Gastroesophageal sphincter (tissue), 4 donors: ENCODE data around the gene RETREG1. TPM values are rescaled to one million over a fixed set of nuclear protein-coding genes. Genes with fewer than 3 reads are reported as not detected.

ENCODE experiments used
- ATAC-seq: fragments of 150-250 bp; one replicate; pipeline ENCODE4 v1.9.1; 2016; ENCODE audit warnings: mild to moderate bottlenecking, moderate library complexity
- H3K27ac ChIP-seq, 4 donors: fragments of 200-600 bp; sonication (generic) in 3 of 4; 1 replicate in 3 of 4; 2 replicates in 1 of 4; pipeline ENCODE4 v1.5.1; 2016 to 2019
- H3K27me3 ChIP-seq: fragments of 200-600 bp; sonication (generic); one replicate; pipeline ENCODE4 v1.5.1; 2019
- H3K36me3 ChIP-seq, 2 donors: fragments of 200-600 bp; sonication (generic); one replicate each; pipeline ENCODE4 v1.5.1; 2019; ENCODE audit warnings: control low read depth in 1 of 2
- H3K4me1 ChIP-seq, 3 donors: fragments of 200-600 bp; sonication (generic); 1 replicate in 2 of 3; 2 replicates in 1 of 3; pipeline ENCODE4 v1.5.1; 2016 to 2019; ENCODE audit warnings: control low read depth in 2 of 3
- H3K4me3 ChIP-seq, 2 donors: fragments of 200-600 bp; sonication (generic); one replicate each; pipeline ENCODE4 v1.5.1; 2019; ENCODE audit warnings: mild to moderate bottlenecking in 1 of 2, moderate library complexity in 1 of 2
- H3K9me3 ChIP-seq, 3 donors: fragments of 200-600 bp; sonication (generic); one replicate each; pipeline ENCODE4 v1.5.1; 2017 to 2019; ENCODE audit warnings: control low read depth in 2 of 3
- CTCF ChIP-seq, 4 experiments: fragments of 200-600 bp in 2 of 4; fragments of 450-650 bp in 2 of 4; sonication (generic) in 1 of 4; IDR thresholded peaks; one replicate each; pipeline ENCODE4 v1.5.1; 2017 to 2019; ENCODE audit warnings: antibody characterized with exemption in 4 of 4, mild to moderate bottlenecking in 2 of 4, moderate library complexity in 2 of 4
- EP300 ChIP-seq: sonication (generic); formaldehyde crosslinking; IDR thresholded peaks from one replicate; pipeline ENCODE4 v1.6.1; 2017; ENCODE audit warnings: antibody characterized with exemption, mild to moderate bottlenecking
- POLR2A ChIP-seq, 2 donors: fragments of 450-650 bp; IDR thresholded peaks; one replicate each; pipeline ENCODE4 v1.6.1; 2017; ENCODE audit warnings: antibody characterized with exemption in 2 of 2, mild to moderate bottlenecking in 2 of 2, moderate library complexity in 1 of 2
- POLR2AphosphoS5 ChIP-seq: sonication (generic); formaldehyde crosslinking; IDR thresholded peaks from one replicate; pipeline ENCODE4 v1.6.1; 2017; ENCODE audit warnings: antibody characterized with exemption
- WGBS, 2 donors: methylation state at CpG; one replicate each; pipeline ENCODE4 v1.1.5; 2018; ENCODE audit warnings: low coverage in 1 of 2; 5-methylcytosine and 5-hydroxymethylcytosine counted together
- total RNA-seq, 4 donors: library from RNA; depleted of rRNA; stranded (reverse); fragments of >200 nt; gene quantifications; one replicate each; pipeline ENCODE4 v1.1.0, GENCODE V29; 2016

Gene RETREG1
- total RNA-seq, 4 donors from 2014 or later, result 7.3 to 21.3 (median 15.7) TPM

GRCh38 chr5:16625096-16625495, 8.3 kb upstream of the RETREG1 start:
- Histone ChIP-seq H3K27me3 (no peaks in the 10 kb centered on the region), H3K27ac (no peak overlapping the region), H3K4me1 (no peaks in the 10 kb centered on the region), H3K4me3 (no peak overlapping the region), H3K36me3 (no peaks in the 10 kb centered on the region), H3K9me3 (no peaks in the 10 kb centered on the region)
- TF ChIP-seq POLR2A (IDR thresholded peaks at IDR 0.05), result no peak
- no peak for TF ChIP-seq CTCF (IDR thresholded peaks at IDR 0.05)
- TF ChIP-seq EP300, result no peak
- TF ChIP-seq POLR2AphosphoS5, result no peak
- WGBS, 2 donors, result 36 to 63% methylated on average over 2 of the region's 3 CpGs
- ATAC-seq, result no peak

- 62 to 65% methylated on average over 2 of the region's 2 CpGs for WGBS, 2 donors
- H3K4me1 ChIP-seq, result peaks cover 0 to 28% (median 10%) of the 10 kb centered on the region in 3 donors
- ATAC-seq, result no peak
- H3K36me3 ChIP-seq, result no peaks in the 10 kb centered on the region
- no peaks in the 10 kb centered on the region for H3K27me3 ChIP-seq
- H3K9me3 ChIP-seq, result no peaks in the 10 kb centered on the region
- H3K27ac ChIP-seq, result no peak overlapping the region
- no peak overlapping the region for H3K4me3 ChIP-seq
- TF ChIP-seq POLR2AphosphoS5 (no peak), EP300 (no peak), POLR2A (IDR thresholded peaks at IDR 0.05) (no peak)
Measured at GRCh38 chr5:16619136-16619535, 2.3 kb upstream of the RETREG1 start.

GRCh38 chr5:16618138-16618897, 1.5 kb upstream of the RETREG1 start:
- no peak for ATAC-seq
- H3K4me3 ChIP-seq, result no peak overlapping the region
- no peaks in the 10 kb centered on the region for H3K36me3 ChIP-seq
- WGBS, 2 donors, result 77 to 83% methylated on average over 2 to 3 of the region's 10 CpGs
- no peaks in the 10 kb centered on the region for H3K9me3 ChIP-seq
- H3K27ac ChIP-seq, result peak overlapping the region in 1 of 4 donors; percentile 82
- no peaks in the 10 kb centered on the region for H3K27me3 ChIP-seq
- H3K4me1 ChIP-seq, result peaks cover 0 to 28% (median 10%) of the 10 kb centered on the region in 3 donors
- no peak for TF ChIP-seq EP300
- no peak for TF ChIP-seq POLR2A (IDR thresholded peaks at IDR 0.05)
- no peak for TF ChIP-seq CTCF (IDR thresholded peaks at IDR 0.05)
- no peak for TF ChIP-seq POLR2AphosphoS5

- Histone ChIP-seq H3K4me1 (peaks cover 0 to 28% (median 10%) of the 10 kb centered on the region in 3 donors), H3K27me3 (no peaks in the 10 kb centered on the region), H3K4me3 (peak overlapping the region; percentile 60 to 76), H3K36me3 (no peaks in the 10 kb centered on the region), H3K27ac (peak overlapping the region in 3 of 4 donors; percentile 65 to 82 (median 77)), H3K9me3 (no peaks in the 10 kb centered on the region)
- ATAC-seq, result no peak
- TF ChIP-seq POLR2AphosphoS5 (no peak), CTCF (IDR thresholded peaks at IDR 0.05) (no peak), POLR2A (IDR thresholded peaks at IDR 0.05) (no peak), EP300 (no peak)
- WGBS, 2 donors, result 23 to 30% methylated on average over 12 of the region's 27 CpGs
Measured at GRCh38 chr5:16617274-16617968, 624 bp upstream of the RETREG1 start.

- Histone ChIP-seq H3K9me3 (no peaks in the 10 kb centered on the region), H3K27ac (peak overlapping the region in 3 of 4 donors; percentile 65 to 82 (median 77)), H3K36me3 (no peaks in the 10 kb centered on the region), H3K4me3 (peak overlapping the region; percentile 60 to 76), H3K4me1 (peaks cover 0 to 28% (median 10%) of the 10 kb centered on the region in 3 donors), H3K27me3 (no peaks in the 10 kb centered on the region)
- no peak for ATAC-seq
- WGBS, 2 donors, result 37 to 40% methylated on average over 5 to 11 of the region's 31 CpGs
- TF ChIP-seq EP300, result no peak
- TF ChIP-seq POLR2A (IDR thresholded peaks at IDR 0.05), result no peak
- no peak for TF ChIP-seq POLR2AphosphoS5
- TF ChIP-seq CTCF (IDR thresholded peaks at IDR 0.05), result no peak
Measured at GRCh38 chr5:16615741-16616535, 859 bp downstream of the RETREG1 start.
